Hematopoietic multipotent progenitor cell treated with erythropoietin and hydrocortisone succinate and interleukin-3 and kit ligand, for 6 days (in vitro differentiated cells): Measurements from ENCODE around the gene CYB561.
"Not testable (repeated sequence)": the region's sequence is repeated elsewhere in the genome, so short reads cannot be mapped to it uniquely, and the experiment has no call there.

ENCODE experiments used
- DNase-seq: peaks from one replicate; pipeline ENCODE4 v3.0.0-alpha.2; 2015

CYB561 gene

GRCh38 chr17:63478814-63479494 is 32.8 kb upstream of the CYB561 start:
- peak; percentile 94 for DNase-seq

GRCh38 chr17:63477480-63478440 is 31.7 kb upstream of the CYB561 start:
- DNase-seq: peak; percentile 27

- peak; percentile 59 for DNase-seq
Observed at GRCh38 chr17:63476854-63477479, 30.9 kb upstream of the CYB561 start, which contains the start of gene ACE. Gene ACE (plus strand): TSS chr17:63477061. CDS start chr17:63477095, 34 bp downstream.

DNA sequence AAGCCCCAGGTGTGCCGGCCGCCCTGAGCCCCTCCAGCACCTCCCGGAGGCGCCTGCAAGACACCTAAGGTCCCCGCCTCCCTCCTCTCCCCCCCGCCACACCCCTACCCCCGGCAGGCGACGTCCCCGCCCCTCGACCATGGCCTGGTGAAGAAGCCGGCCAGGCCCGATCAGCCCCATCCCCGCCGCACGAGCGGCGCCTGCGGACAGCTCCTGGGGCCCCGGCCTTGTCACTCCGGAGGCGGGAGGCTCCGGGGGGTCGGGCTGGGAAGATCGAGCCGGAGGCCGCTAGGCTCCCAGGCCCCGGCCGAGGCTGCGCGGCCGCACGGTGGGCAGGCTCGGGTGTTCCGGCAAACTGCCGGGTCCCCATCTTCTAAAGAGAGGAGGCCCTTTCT is 30.4 kb upstream of the CYB561 start:
- DNase-seq: peak; percentile 35

DNA sequence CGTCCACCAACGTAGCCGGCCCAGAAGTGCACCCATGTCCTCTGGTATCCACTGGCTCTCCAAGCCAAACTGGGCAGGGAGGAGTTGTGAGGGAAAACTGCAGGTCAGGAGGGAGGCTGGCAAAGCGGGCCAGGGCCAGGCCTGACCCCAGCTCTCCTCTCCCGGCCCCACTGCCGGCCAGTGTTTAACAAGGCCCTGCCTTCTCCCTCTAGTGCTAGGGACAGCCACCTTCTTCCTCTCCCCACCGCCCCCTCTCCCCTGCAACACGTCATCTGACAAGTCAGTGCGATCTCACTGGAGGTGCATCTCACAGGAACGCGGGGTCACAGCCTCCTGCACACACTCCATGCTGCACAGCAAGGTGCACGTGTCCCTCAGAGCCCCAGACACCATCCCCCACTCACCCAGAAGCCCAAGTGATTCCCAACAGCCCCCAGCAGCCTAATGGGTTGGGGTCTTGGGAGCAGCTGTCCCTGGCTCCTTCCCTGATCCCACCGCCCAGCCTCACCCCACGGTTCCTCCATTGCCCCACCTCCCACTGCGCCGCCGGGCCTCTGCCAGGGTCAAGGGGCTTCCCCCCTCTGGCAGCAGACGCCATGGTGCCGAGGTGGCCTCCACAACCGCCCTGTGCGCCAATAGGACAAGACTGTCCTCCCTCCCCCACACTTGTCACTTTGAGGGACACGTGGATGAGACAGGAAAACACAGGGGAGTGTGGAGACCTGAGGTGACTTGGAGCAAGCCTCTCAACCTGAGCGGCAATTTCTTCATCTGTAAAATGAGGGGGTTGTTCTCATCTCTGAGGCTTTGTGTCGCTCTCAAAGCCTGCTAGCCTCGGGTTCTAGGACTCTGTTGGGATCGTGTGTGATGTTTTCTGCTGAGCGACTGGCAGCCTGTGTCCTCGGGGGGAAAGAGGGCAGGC is 29.6 kb upstream of the CYB561 start:
- DNase-seq: no peak

- DNase-seq: no peak
Observed at GRCh38 chr17:63474586-63475460, 28.7 kb upstream of the CYB561 start.

DNA sequence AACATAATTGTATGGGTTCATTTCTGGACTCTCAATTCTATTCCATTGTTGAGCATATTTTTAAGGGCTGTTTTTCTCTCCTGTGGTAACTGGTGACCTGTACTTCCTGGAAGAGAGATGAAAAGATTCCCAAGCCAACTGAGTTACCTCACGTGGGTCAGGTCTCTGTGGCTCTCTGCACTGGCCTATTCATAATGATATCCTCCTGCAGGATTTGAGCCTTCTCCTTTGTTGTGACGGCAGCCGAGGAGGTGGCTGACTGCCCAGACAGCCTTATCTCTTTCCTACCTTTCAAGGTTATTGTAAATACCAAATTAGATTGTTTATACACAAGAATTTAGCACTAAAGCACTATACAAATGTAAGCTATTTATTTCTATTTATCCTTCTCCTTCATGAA is 28.1 kb upstream of the CYB561 start:
- DNase-seq: no peak

DNA sequence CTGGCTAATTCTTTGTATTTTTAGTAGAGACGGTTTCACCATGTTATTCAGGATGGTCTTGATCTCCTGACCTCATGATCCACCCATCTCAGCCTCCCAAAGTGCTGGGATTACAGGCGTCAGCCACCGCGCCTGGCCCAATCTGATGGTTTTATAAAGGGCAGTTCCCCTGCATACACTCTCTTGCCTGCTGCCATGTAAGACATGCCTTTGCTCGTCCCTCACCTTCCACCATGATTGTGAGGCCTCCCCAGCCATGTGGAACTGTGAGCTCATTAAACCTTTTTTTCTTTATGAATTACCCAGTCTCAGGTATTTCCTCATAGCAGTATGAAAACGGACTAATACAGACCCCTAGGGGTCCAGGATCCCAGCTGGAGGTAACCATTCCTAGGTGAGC is 22.0 kb upstream of the CYB561 start:
- DNase-seq: not testable (repeated sequence)

GRCh38 chr17:63464691-63465236 is 18.7 kb upstream of the CYB561 start:
- DNase-seq: no peak

DNA sequence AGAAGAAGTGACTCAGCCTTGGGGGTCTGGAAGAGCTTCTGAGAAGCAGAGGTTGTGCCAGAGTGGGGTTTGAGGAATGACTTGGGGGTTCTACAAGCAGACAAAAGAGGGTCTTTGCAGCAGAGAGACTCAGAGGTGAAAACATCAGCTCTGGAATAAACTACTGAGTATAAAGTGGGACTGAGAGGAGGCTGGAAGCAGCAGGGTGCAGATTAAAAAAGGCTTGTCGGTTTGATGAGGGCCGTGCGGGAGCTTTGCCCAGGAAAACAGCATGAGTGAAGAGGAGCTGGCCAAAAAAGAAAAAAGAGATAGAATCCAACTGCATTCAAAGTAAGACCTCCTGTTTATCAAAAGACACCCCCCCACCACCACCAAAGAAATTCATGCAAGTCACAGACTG is 17.7 kb upstream of the CYB561 start:
- DNase-seq: no peak

GRCh38 chr17:63460018-63460417 is 13.9 kb upstream of the CYB561 start:
- DNase-seq: no peak

DNA sequence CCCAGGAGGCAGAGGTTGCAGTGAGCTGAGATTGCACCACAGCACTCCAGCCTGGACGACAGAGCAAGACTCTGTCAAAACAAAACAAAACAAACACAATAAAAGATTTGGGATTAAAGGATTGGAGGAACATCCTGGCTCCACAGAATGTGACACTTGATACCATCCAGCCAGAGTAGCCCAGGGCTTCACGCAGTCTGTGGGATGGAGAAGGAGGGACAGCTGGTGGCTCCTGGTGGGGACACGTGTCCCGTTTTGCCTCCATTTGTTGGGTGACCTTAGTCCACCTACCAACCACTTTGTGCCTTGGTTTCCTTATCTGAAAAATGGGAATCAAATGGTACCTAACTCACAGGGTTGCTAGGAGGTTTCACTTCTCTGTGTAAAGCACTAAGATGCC is 12.4 kb upstream of the CYB561 start:
- DNase-seq: no peak

DNA sequence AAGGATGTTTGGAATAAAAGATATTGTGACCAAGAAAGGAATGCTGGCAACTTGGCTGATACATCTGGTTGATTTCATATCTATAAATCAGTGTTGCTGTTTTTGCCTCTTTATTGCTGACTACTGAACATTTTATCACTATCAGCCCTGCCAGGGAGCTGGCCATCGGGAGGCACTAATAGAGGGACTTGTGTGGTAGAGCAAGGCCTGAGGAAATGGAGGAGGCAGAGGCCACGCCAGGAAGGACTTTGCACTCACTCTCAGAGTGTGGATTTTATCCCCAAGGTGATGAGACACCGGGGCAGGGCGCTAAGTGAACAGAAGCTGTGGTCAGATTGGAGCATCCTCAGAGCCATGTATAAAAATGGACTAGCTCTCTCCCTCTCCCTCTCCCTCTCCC is 9.3 kb upstream of the CYB561 start:
- DNase-seq: no peak

- DNase-seq: no peak
Observed at GRCh38 chr17:63454915-63455314, 8.8 kb upstream of the CYB561 start.

DNA sequence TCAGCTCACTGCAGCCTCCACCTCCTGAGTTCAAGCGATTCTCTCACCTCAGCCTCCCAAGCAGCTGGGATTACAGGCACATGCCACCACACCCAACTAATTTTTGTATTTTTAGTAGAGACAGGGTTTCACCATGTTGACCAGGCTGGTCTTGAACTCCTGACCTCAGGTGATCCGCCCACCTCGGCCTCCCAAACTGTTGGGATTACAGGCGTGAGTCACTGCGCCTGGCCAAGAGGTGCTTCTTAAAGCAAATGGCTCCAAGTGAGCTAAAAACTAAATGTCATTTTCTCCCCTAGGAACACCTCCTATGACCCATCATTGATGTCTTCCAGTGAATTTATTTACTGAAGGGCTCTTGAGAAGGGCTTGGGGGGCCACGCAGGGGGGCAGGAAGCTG is 8.3 kb upstream of the CYB561 start:
- DNase-seq: not testable (repeated sequence)

DNA sequence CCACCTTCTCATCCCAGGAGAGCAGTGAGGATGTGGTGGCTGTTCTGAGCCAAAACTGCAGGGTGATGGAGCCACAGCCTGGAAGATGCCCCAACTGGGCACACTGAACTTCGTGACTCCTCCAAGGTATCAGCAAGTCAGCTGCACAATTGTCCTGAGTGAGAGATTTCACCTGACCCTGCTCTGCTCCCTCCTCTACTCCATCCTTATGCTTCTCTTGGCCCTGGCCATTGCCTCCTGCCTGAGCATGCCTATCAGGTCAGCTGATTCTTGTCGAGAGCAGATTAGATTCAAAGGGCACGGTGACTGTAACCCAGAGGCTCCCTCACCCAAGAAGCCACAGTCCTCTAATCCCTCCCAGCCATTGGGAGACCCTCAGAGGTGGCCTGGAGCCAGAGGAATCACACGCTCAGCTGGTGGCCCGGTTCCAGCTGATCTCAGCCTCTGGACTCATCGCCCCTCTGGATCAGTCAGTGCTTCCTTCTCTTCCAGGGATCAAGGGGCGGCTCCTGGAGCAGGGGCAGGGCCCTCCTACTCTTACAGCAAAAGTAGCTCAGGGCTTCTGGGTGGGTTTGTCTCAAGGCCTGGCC is 7.0 kb upstream of the CYB561 start:
- DNase-seq: no peak

- no peak for DNase-seq
Observed at GRCh38 chr17:63452046-63452961, 6.2 kb upstream of the CYB561 start.

DNA sequence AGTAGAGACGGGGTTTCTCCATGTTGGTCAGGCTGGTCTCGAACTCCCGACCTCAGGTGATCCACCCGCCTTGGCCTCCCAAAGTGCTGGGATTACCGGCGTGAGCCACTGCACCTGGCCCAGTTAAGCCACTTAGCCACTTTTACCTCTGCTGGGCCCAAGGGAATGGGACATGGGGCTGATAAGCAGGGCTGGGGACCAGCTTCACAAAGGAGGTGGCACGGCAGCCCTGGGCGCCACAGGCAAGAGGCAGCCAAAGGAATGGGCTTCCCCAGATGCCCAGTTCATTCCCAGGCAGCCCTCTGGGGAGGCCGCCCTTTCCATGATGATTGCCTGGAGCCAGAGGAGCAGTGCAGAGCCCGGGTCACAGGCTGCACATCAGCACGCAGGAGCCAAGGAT is 5.0 kb upstream of the CYB561 start:
- no peak for DNase-seq

- DNase-seq: no peak
Observed at GRCh38 chr17:63450551-63450950, 4.4 kb upstream of the CYB561 start.

DNA sequence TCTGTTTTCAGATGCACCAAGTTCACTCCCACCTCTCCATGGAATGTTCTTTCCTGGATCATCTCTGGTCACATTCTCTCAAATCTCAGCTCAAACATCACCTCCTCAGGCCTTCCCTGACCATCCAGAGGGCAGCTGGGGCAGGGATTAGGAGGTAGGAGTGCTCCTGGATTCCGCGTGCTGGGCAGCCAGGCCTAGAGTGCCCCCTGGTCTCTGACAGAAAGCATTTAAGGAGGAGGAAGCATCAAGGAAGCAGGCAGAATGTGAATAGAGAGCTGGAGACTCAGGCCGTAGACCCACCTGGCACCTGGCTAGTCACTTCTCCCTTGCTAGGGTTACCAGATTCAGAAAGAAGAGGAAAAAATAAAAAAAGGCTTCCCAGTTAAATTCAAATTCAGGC is 2.5 kb upstream of the CYB561 start:
- no peak for DNase-seq
